ENCODE results near the gene KRTAP5-3.
"Not testable (repeated sequence)": the region's sequence is repeated elsewhere in the genome, so short reads cannot be mapped to it uniquely, and the experiment has no call there.

Gene KRTAP5-3, protein sequence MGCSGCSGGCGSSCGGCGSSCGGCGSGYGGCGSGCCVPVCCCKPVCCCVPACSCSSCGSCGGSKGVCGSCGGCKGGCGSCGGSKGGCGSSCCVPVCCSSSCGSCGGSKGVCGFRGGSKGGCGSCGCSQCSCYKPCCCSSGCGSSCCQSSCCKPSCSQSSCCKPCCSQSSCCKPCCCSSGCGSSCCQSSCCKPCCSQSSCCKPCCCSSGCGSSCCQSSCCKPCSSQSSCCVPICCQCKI

GRCh38 chr11:1608363-1608762, at the start of gene KRTAP5-3:
TSS of gene KRTAP5-3 (minus strand) at chr11:1608463. CDS start at chr11:1608385, 78 bp downstream.
- no peak for DNase-seq

GRCh38 chr11:1656670-1657069, 48.4 kb upstream of the KRTAP5-3 start:
- DNase-seq = no peak

- DNase-seq = no peak
These were observed 47.8 kb upstream of the KRTAP5-3 start for GRCh38 chr11:1656061-1656441.

DNA sequence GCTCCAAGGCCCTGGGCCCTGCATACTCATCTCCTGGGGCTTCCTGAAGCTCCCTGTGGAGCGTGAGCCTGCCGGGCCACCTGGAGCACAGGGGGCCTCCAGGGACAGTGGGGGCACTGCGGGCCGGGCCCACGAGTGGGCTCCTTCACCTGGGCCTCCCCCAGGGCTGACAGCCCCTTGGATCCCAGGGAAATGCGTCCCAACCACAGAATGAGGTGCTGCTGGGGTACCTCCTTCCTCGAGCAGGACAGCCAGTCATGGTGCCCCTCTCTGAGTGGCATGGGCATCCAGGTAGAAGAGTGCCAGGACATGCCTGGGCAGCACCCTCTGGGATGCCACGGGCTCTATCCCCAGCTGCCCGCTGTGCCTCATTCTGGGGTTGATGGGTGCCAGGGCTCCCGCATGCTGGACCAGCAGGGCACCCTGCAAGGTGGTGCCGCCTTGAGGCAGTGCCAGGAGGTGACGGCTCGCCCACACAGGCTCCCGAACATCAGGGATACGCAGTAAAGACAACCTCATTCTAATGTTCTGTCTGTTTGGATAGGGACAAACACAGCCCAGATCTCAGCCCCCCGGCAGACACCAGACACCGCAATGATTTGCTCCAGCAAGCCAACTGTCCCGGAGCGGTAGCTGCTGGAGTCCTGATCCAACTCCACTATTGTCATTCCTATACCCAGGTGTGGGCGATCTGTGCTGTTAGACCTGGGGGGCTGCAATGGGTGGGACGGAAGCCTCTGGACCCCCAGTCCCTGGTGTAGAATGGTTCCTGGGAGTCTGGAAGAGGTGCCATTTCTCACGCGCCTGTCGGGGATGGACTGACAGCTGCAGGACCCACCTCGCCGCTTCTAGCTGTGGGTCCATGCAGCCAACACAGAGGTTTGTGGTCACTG, 47.2 kb upstream of the KRTAP5-3 start:
- DNase-seq = no peak

GRCh38 chr11:1654388-1655167, 46.3 kb upstream of the KRTAP5-3 start:
- no peak for DNase-seq

- no peak for DNase-seq
These were observed 45.5 kb upstream of the KRTAP5-3 start for GRCh38 chr11:1653541-1654387.

- peak; percentile 75 to 84 (median 82) for DNase-seq
These were observed 44.7 kb upstream of the KRTAP5-3 start for GRCh38 chr11:1652771-1653540.

- DNase-seq = no peak
These were observed 44.1 kb upstream of the KRTAP5-3 start for GRCh38 chr11:1652442-1652770.

DNA sequence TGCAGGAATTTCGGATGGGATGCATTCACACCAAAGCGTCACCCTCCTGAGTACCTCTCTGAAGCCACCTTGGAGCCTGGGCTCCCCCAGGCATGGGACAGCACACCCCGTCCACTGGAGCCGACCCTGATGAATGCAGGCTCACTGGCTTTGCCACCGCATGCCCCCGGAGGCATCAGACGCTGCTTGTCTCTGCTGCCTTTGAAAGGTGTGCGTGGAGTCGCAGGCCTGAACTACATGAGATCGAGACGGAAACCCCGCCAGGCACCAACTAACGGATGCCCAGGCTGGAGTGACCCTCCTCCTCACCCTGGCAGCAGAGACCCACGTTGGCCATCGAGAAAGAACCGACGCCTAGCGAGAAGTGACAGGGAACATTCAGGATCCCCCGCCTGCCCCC, 43.8 kb upstream of the KRTAP5-3 start:
- no peak for DNase-seq

DNA sequence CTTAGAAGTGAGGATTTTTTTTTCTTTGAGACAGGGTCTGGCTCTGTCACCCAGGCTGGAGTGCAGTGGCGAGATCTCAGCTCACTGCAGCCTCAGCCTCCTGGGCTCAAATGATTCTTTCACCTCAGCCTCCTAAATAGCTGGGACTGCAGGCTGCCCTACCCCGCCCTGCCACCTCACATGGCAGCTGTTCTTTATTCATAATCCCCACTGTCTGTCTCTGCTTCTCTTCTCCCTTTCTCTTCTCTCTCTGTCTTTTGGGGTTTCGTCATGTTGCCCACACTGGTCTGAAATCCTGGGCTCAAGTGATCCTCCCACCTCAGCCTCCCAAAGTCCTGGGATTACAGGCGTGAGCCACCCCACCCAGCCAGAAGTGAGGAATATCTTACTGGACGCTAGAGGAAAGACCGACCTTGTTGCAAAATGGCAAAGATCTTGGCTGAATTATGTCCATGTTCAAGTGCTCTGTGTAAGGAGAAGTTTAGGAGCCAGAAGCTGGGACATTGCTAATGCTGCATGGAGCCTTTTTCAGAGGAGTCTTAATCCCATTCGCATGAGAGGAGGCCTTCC, 43.2 kb upstream of the KRTAP5-3 start:
- DNase-seq = no peak

DNA sequence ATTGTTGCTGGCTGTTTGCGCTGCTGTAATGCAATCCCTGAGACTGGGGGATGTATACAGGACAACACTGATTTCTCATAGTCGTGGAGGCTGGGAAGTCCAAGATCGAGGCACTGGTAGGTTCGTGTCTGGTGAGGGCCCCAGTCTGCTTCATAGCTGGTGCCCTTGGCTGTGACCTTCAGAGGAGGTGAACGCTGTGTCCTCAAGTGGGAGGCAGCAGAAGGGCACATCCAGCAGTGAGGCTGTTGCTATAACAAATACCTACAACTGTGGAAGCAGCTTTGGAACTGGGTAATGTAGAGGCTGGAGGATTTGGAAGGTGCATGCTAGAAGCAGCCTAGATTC, 42.6 kb upstream of the KRTAP5-3 start:
- no peak for DNase-seq

DNA sequence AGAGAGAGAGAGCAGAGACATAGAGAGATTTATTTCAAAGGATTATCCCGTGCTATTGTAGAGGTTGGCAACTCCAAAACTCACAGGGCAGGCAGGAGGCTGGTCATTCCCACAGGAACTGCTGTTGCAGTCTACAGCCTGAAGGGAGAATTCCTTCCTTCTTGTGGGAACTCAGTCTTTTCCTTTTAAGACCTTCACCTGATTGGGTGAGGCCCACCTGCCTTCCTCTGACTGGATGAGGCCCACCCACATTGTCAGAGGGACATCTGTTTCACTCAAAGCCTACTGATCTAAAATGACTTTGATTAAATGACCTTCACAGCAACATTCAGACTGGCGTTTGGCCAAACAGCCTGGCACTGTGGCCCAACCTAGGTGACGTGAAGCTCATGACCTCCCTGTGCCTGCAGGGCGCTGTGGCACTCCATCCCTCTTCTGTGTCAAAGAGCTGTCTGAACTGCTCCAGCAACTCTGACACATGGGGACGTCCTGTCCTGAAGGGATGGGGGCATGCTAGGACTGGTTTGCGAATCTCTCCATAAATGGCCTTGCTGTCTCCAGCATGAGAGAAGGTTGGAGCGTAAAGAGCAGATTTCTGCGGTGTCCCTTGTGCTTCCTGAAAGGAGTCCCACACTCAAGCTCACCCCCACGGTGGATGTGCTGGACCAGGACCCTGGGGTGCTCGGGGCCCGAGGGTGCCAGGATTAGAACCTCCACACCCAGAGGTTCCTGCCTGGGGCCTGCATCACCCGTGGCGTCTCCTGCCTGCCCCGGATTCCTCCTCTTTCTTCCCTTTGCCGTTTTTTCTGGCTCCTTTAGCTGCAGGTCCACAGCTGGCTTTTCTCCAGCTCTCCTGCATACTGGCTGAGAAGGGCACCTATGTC, 42.0 kb upstream of the KRTAP5-3 start:
- no peak for DNase-seq

- DNase-seq = no peak
These were observed 40.6 kb upstream of the KRTAP5-3 start for GRCh38 chr11:1648653-1649420.

- no peak for DNase-seq
These were observed 39.8 kb upstream of the KRTAP5-3 start for GRCh38 chr11:1647901-1648652.

DNA sequence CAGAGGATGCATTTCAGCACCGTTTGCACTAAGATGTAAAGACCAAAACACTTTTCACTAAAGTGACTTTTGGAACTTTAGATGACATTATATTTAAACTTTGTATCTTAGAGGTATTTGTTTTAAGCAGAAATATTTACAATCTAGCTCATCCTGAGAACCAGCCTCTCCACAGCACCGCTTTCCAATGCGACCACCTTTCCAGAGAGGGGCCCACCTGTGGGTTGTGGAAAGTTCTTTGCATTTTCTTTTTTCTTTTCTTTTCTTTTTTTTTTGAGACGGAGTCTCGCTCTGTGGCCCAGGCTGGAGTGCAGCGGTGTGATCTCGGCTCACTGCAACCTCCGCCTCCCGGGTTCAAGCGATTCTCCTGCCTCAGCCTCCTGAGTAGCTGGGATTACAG, 38.3 kb upstream of the KRTAP5-3 start:
- DNase-seq = not testable (repeated sequence)

GRCh38 chr11:1645357-1645821, 37.1 kb upstream of the KRTAP5-3 start:
- DNase-seq = no peak

GRCh38 chr11:1644601-1645356, 36.5 kb upstream of the KRTAP5-3 start:
- DNase-seq = no peak

- no peak for DNase-seq
These were observed 35.0 kb upstream of the KRTAP5-3 start for GRCh38 chr11:1643146-1643690.

Measured in suppressor macrophage treated with lipopolysaccharide for 1 hour (primary cell).